ENCODE measurements around the gene REEP5.

DNA sequence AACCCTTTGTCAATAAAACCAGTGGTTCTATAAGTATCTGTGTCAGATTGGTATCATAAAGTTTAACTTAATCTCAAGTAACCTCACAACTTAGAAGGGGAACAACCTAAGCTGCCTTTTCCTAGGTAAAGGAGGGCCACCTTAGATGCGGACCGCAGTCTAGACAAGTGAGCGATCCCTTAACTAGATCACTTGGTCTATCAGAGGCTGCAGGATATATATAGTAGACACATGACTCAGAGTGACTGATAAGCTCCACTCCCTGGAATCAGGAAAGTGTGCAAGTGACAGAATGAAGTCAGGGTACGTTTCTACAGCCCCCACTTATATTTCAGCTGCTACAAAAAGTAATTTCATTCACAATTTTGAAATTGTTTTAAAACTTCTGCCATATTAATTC, 7.4 kb downstream of the REEP5 start:
- TF ChIP-seq POLR2A (IDR thresholded peaks at IDR 0.05) (no peak), CTCF (IDR thresholded peaks at IDR 0.05) (no peak)

All from vagina (tissue), 2 donors.